ENCODE measurements around the gene BPIFB2.

GRCh38 chr20:33024609-33025317 is 17.3 kb downstream of the BPIFB2 start:
- TF ChIP-seq CTCF (IDR thresholded peaks at IDR 0.05) (no peak), POLR2A (IDR thresholded peaks at IDR 0.05) (no peak)
